ENCODE measurements around the gene ZBTB39.

GRCh38 chr12:57027805-57028153 lies 21.4 kb upstream of the ZBTB39 start:
- no peak for TF ChIP-seq CTCF (IDR thresholded peaks at IDR 0.05)
- no peak for TF ChIP-seq POLR2A (IDR thresholded peaks at IDR 0.05)

Data from thyroid gland (tissue), 4 donors.